ENCODE data around the gene DNAH14. TPM values are rescaled to one million over a fixed set of nuclear protein-coding genes. Genes with fewer than 3 reads are reported as not detected.

The DNAH14 gene
- total RNA-seq, 3 donors from 2014 or later = 9.2 to 12.7 (median 10.0) TPM

DNA sequence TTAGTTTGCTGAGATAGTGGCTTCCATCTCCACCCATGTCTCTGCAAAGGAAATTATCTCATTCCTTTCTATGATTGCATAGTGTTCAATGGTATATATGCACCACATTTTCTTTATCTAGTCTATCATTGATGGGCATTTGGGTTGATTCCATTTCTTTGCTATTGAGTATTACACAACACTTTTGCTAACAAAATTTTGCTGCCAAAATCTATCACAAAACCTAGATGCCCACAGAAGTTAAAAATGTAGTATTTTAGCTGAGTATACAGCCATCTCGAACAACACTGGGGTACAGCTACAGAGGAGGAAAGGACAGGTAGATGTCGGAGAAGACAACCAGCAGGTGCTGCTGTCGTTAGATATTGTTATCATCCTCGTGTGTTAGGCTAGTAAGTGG lies 430.6 kb downstream of the DNAH14 start:
- DNase-seq (no peak), ATAC-seq (no peak)
- no peak overlapping the region for H3K4me3 ChIP-seq
- no peaks in the 10 kb centered on the region for H3K9me3 ChIP-seq
- no peaks in the 10 kb centered on the region for H3K36me3 ChIP-seq (ENCODE audit: low read depth)
- TF ChIP-seq, protein P1, sequence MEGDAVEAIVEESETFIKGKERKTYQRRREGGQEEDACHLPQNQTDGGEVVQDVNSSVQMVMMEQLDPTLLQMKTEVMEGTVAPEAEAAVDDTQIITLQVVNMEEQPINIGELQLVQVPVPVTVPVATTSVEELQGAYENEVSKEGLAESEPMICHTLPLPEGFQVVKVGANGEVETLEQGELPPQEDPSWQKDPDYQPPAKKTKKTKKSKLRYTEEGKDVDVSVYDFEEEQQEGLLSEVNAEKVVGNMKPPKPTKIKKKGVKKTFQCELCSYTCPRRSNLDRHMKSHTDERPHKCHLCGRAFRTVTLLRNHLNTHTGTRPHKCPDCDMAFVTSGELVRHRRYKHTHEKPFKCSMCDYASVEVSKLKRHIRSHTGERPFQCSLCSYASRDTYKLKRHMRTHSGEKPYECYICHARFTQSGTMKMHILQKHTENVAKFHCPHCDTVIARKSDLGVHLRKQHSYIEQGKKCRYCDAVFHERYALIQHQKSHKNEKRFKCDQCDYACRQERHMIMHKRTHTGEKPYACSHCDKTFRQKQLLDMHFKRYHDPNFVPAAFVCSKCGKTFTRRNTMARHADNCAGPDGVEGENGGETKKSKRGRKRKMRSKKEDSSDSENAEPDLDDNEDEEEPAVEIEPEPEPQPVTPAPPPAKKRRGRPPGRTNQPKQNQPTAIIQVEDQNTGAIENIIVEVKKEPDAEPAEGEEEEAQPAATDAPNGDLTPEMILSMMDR (IDR thresholded peaks at IDR 0.05) = no peak
- no peaks in the 10 kb centered on the region for H3K4me1 ChIP-seq (ENCODE audit: low read depth)
- intact Hi-C loops (cut with DNase I, micrococcal nuclease) = no loop called here

DNA sequence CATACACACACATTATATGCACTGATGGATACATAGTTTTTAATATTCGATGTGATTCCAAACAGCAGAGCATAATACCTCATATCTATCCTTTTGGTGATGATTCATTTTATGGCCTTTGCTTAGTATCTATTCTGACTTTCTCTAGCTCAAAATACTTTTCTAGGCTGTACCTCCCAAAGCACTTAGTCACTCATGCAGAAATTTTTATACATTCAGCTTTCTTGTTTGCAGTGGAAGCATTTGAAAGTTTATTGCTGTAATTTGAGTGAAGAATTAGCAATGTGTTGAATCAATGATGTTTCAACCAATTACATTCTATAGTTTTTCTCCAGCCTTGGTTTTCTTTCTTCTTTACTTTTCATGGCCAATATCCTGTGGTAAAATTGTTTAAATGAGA lies 431.7 kb downstream of the DNAH14 start:
- Histone ChIP-seq H3K4me3 (no peak overlapping the region), H3K36me3 (ENCODE audit: low read depth) (no peaks in the 10 kb centered on the region), H3K9me3 (no peaks in the 10 kb centered on the region), H3K4me1 (ENCODE audit: low read depth) (no peaks in the 10 kb centered on the region)
- ATAC-seq (no peak), DNase-seq (no peak)
- intact Hi-C loops (cut with DNase I, micrococcal nuclease) = no loop called here
- TF ChIP-seq, protein P1 (IDR thresholded peaks at IDR 0.05) = no peak

DNA sequence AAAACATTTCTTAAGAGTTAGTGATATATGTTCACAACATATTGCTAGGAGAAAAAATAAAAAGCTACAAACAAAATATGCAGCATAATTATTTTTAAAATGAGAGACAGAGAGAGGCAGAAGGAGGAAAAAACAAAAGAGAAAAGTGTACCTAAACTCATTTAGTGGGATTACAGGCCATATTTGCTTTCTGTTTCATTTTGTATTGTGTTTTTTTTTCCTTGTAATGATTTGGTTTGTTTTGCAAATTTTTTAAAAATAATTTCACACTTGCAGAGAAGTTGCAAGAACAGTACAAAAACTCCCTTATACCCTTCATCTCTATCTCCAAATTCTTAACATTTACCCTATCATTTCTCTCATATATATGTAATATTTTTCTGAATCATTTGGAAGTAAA lies 433.3 kb downstream of the DNAH14 start:
- DNase-seq (no peak), ATAC-seq (no peak)
- Histone ChIP-seq H3K36me3 (ENCODE audit: low read depth) (no peaks in the 10 kb centered on the region), H3K4me3 (no peak overlapping the region), H3K4me1 (ENCODE audit: low read depth) (no peaks in the 10 kb centered on the region), H3K9me3 (no peaks in the 10 kb centered on the region)
- TF ChIP-seq, protein P1 (IDR thresholded peaks at IDR 0.05) = no peak
- intact Hi-C loops (cut with DNase I, micrococcal nuclease) = no loop called here

DNA sequence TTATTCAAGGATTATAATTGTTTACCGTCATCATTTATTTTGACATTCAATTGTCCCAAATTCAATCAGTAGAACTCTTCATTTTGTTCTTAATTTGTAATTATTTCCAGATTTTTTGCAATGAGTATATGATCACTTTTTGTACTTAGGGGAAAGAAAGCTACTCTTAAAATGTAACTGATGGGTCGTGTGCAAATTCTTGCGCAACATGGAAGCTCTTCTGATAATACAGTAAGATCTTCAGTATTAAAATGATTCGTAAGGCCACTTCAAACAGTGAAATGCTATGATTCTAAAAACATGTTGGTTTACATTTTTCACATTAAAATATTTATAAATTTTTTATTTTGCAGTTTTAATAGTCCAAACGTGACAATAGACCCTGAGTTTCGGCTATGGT lies 435.0 kb downstream of the DNAH14 start:
- intact Hi-C loops (cut with DNase I, micrococcal nuclease) = no loop called here
- DNase-seq (no peak), ATAC-seq (no peak)
- Histone ChIP-seq H3K36me3 (ENCODE audit: low read depth) (no peaks in the 10 kb centered on the region), H3K4me1 (ENCODE audit: low read depth) (no peaks in the 10 kb centered on the region), H3K4me3 (no peak overlapping the region), H3K9me3 (no peaks in the 10 kb centered on the region)
- TF ChIP-seq, protein P1 (IDR thresholded peaks at IDR 0.05) = no peak

DNA sequence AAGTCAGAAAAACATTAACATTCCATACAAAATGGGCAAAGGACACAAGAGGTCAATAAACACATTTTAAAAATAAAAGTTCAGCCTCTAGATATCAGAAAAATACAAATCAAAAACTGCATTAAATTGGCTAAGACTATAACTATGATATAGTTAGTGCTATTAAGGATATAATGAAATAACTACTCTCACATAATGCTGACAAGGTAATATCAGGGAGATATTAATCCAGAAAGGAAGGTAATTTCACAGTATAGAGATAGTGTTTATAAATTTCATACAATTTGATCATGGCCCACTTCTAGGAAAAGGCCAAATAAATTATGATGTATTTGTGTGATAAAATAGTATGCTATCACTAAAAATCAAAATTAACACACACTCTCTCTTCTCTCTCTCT lies 436.5 kb downstream of the DNAH14 start:
- Histone ChIP-seq H3K4me3 (no peak overlapping the region), H3K4me1 (ENCODE audit: low read depth) (no peaks in the 10 kb centered on the region), H3K36me3 (ENCODE audit: low read depth) (no peaks in the 10 kb centered on the region), H3K9me3 (no peaks in the 10 kb centered on the region)
- TF ChIP-seq, protein P1 (IDR thresholded peaks at IDR 0.05) = no peak
- ATAC-seq (no peak), DNase-seq (no peak)
- intact Hi-C loops (cut with DNase I, micrococcal nuclease) = no loop called here

DNA sequence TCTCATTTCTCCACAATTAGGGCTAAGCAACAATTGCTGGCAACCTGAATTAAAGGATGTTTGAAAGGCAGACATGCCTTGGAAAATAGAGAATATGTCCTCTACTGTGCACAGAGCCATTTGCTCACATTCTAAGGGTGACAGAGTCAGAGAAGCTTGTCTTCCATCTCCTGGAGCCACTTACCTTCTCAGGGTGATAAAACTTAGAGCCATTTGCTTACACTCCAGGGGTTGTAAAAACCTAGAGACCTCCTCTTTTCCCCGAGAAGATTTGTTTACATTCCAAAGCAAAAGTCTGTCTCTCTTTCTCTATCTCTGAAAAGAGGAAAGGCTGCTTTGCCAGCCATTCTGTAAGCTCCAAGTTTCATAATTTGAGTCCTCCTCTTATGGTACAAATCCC lies 437.1 kb downstream of the DNAH14 start:
- no peak overlapping the region for H3K4me3 ChIP-seq
- no peak for ATAC-seq
- no peak for DNase-seq
- no peaks in the 10 kb centered on the region for H3K9me3 ChIP-seq
- TF ChIP-seq, protein P1 (IDR thresholded peaks at IDR 0.05) = no peak
- H3K4me1 ChIP-seq (ENCODE audit: low read depth) = no peaks in the 10 kb centered on the region
- no peaks in the 10 kb centered on the region for H3K36me3 ChIP-seq (ENCODE audit: low read depth)
- intact Hi-C loops (cut with DNase I, micrococcal nuclease) = no loop called here
